Medulla oblongata (tissue), 1 donor: Measurements from ENCODE around the gene PLAAT4.
A peak's percentile ranks its signal among the peaks of the same experiment; 100 is the strongest.
"Not testable (repeated sequence)": the region's sequence is repeated elsewhere in the genome, so short reads cannot be mapped to it uniquely, and the experiment has no call there.

Experiments used
- DNase-seq: peaks from one replicate; pipeline ENCODE4 v3.0.0-alpha.2; 2015; ENCODE audit errors: extremely low spot score

The PLAAT4 gene

GRCh38 chr11:63543711-63544110, 7.1 kb downstream of the PLAAT4 start:
- DNase-seq, result no peak

- DNase-seq, result no peak
These were observed 10.5 kb downstream of the PLAAT4 start for GRCh38 chr11:63547061-63547460.

- DNase-seq, result no peak
These were observed 11.6 kb downstream of the PLAAT4 start for GRCh38 chr11:63548178-63548577.

GRCh38 chr11:63549411-63549810, 12.8 kb downstream of the PLAAT4 start:
- peak; percentile 63 for DNase-seq

- not testable (repeated sequence) for DNase-seq
These were observed 13.6 kb downstream of the PLAAT4 start for GRCh38 chr11:63550156-63550700.

GRCh38 chr11:63551091-63551888, 14.7 kb downstream of the PLAAT4 start:
- DNase-seq, result no peak

- DNase-seq, result no peak
These were observed 15.3 kb downstream of the PLAAT4 start for GRCh38 chr11:63551889-63552266.

GRCh38 chr11:63552921-63553320, 16.3 kb downstream of the PLAAT4 start:
- no peak for DNase-seq

- DNase-seq, result no peak
These were observed 17.2 kb downstream of the PLAAT4 start for GRCh38 chr11:63553759-63554158.

GRCh38 chr11:63554877-63555223, 18.2 kb downstream of the PLAAT4 start:
- no peak for DNase-seq

GRCh38 chr11:63556404-63557013, 19.9 kb downstream of the PLAAT4 start:
- DNase-seq, result no peak

- DNase-seq, result no peak
These were observed 21.0 kb downstream of the PLAAT4 start for GRCh38 chr11:63557570-63557969.

- DNase-seq, result no peak
These were observed 22.0 kb downstream of the PLAAT4 start for GRCh38 chr11:63558459-63559157.

- no peak for DNase-seq
These were observed 24.0 kb downstream of the PLAAT4 start for GRCh38 chr11:63560506-63561180.

GRCh38 chr11:63563201-63564055, 26.8 kb downstream of the PLAAT4 start, which contains the start of gene PLAAT2:
PLAAT2 (minus strand) TSS chr11:63563379; CDS start chr11:63563324, 55 bp downstream.
- DNase-seq, result no peak

- peak; percentile 65 for DNase-seq
These were observed 27.6 kb downstream of the PLAAT4 start for GRCh38 chr11:63564056-63564774.

- DNase-seq, result no peak
These were observed 28.3 kb downstream of the PLAAT4 start for GRCh38 chr11:63564784-63565350.

- DNase-seq, result no peak
These were observed 30.6 kb downstream of the PLAAT4 start for GRCh38 chr11:63567044-63567840.

- no peak for DNase-seq
These were observed 33.0 kb downstream of the PLAAT4 start for GRCh38 chr11:63569570-63569969.
